ENCODE results near the gene TLE6.

DNA sequence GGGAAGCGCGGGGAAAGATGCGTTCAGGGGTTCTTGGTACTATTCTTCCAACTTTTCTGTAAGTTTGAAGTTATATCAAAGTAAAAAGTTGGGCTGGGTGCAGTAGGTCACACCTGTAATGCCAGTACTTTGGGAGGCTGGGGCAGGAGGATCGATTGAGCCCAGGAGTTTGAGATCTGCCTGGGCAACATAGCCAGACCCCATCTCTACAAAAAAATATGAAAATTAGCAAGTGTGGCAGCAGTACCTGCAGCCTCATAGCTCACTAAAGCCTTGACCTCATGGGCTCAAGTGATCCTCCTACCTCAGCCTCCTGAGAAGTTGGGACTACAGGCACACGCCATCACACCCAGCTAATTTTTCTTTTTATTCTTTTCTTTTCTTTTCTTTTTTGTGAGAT, 20.2 kb upstream of the TLE6 start:
- TF ChIP-seq POLR2A (IDR thresholded peaks at IDR 0.05; ENCODE audit: low read depth, low read length) = no peak
- no peak for TF ChIP-seq ZZZ3 (IDR thresholded peaks at IDR 0.05; ENCODE audit: control insufficient read depth, insufficient read length, low read depth)
- TF ChIP-seq, protein P1, sequence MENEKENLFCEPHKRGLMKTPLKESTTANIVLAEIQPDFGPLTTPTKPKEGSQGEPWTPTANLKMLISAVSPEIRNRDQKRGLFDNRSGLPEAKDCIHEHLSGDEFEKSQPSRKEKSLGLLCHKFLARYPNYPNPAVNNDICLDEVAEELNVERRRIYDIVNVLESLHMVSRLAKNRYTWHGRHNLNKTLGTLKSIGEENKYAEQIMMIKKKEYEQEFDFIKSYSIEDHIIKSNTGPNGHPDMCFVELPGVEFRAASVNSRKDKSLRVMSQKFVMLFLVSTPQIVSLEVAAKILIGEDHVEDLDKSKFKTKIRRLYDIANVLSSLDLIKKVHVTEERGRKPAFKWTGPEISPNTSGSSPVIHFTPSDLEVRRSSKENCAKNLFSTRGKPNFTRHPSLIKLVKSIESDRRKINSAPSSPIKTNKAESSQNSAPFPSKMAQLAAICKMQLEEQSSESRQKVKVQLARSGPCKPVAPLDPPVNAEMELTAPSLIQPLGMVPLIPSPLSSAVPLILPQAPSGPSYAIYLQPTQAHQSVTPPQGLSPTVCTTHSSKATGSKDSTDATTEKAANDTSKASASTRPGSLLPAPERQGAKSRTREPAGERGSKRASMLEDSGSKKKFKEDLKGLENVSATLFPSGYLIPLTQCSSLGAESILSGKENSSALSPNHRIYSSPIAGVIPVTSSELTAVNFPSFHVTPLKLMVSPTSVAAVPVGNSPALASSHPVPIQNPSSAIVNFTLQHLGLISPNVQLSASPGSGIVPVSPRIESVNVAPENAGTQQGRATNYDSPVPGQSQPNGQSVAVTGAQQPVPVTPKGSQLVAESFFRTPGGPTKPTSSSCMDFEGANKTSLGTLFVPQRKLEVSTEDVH (IDR thresholded peaks at IDR 0.05; ENCODE audit: low read depth, partially characterized antibody) = no peak
- TF ChIP-seq TAF1 (IDR thresholded peaks at IDR 0.05; ENCODE audit: borderline replicate concordance, low read depth, low read length) = no peak

Data from GM12878 (cell line).